ENCODE results near the gene VAMP2.

The VAMP2 gene

DNA sequence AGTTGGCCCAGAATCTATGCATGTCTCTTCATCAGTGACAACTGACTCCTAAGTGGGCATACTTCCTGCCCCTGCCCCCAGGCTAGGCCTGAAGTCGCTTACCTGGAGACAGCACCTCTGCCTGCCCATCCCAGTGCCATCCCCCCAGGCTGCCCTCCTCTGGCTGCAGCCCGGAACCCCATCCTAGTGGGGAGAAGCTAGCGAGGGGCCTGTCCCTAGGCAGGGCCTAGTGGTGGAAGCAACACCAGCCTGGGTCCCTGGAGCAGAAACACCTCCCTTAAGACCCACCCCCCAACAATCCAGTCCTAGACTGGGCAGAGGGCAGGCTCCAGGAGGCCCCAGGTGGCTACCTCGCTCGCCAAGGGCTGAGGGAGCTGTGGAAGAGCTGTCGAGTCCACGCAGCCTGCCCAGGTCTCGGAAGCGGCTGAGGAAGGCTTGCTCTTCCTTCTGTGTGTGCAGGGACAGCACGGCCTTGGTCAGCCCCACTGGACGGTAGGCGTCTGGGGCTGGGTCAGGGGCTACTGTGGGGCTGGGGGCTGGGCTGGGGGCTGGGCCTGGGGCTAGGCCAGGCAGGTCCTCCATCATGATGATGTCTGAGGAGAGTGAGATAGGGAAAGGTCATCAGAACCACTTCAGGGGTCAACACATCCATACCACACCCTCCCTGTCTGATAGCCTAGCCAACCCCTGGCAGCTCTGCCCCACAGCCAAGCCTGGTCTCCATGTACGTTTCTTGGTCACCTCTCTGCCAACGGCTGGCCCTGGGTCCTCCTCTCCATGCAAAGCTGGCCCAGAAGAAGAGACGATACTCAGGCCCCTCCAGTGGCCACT, 18.1 kb downstream of the VAMP2 start:
- FAIRE-seq (no peak), DNase-seq (ENCODE audit: insufficient read length, low spot score) (no peak)
- TF ChIP-seq, protein P1, sequence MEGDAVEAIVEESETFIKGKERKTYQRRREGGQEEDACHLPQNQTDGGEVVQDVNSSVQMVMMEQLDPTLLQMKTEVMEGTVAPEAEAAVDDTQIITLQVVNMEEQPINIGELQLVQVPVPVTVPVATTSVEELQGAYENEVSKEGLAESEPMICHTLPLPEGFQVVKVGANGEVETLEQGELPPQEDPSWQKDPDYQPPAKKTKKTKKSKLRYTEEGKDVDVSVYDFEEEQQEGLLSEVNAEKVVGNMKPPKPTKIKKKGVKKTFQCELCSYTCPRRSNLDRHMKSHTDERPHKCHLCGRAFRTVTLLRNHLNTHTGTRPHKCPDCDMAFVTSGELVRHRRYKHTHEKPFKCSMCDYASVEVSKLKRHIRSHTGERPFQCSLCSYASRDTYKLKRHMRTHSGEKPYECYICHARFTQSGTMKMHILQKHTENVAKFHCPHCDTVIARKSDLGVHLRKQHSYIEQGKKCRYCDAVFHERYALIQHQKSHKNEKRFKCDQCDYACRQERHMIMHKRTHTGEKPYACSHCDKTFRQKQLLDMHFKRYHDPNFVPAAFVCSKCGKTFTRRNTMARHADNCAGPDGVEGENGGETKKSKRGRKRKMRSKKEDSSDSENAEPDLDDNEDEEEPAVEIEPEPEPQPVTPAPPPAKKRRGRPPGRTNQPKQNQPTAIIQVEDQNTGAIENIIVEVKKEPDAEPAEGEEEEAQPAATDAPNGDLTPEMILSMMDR (IDR thresholded peaks at IDR 0.05; ENCODE audit: insufficient read depth, missing control alignments) = no peak

DNA sequence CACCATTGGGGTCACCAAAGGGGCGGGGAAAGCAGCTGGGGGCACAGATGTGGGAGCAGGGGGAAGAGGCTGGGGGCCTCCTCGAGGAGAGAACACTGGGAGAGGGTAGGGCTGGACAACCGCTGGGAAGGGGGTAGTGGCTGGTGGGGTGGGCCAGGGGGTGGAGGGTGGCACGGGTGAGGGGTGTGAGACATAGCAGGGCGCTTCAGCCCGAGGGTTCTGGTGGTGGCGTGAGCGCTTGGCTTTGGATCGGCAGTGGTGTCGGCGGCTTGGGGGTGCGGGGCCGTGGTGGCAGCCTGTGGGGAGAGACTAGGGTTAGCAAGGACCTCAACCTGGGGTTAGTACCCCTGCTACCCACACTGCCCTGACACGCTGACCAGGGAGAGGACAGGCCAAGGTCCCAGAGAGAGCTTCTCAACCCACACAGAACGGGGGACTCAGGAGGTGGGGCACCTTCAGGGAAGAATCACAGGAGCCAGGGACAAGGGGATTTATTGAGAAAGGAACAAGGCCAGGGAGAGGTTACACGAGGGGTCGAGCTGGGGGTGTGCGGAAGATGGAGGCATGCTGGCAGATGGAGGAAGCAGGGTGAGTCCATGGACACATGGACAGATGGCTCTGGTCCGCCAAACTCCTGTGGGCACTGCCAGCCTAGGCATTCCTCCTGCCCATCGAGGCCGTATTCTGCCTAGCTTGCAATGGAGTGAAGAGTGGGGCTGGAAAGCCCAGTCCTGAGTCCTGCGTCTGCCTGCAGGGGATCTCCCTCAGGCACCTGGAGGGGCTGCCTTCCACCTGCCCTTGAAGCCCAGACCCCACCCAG, 19.0 kb downstream of the VAMP2 start:
- no peak for FAIRE-seq
- TF ChIP-seq, protein P1 (IDR thresholded peaks at IDR 0.05; ENCODE audit: insufficient read depth, missing control alignments) = no peak
- no peak for DNase-seq (ENCODE audit: insufficient read length, low spot score)

DNA sequence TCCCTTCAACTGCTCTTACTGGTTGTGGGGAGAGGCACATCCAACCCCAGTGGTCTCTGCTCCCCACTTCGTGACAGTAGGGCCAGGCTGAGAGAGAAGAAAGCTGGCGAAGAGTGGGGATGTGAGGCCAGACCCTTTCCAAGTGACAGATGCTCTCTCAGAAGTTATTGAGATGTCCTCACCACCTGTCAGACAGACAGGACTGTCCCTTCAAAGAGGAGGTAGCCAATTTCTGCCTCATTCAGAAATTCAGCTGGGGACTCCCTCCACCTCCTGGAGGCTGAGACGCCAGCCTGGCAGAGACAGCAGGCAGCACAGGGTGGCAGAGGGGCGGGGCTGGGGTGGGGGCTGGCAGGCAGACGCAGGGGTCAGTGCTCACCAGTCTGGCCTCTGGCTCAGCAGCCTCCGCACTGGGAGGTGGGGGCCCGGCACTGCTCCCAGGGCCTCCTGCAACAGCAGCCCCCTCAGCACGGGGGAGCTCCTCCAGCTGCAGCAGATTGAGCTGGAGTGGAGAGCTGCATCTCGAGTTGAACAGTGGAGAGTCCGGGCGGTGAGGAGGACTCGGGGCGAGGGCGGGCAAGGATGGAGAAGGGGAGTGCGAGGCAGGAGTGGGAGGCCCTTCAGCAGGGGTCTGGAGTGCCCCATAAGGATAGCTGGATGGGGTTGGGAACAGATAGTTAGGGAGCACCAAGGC, 19.7 kb downstream of the VAMP2 start:
- FAIRE-seq = no peak

DNA sequence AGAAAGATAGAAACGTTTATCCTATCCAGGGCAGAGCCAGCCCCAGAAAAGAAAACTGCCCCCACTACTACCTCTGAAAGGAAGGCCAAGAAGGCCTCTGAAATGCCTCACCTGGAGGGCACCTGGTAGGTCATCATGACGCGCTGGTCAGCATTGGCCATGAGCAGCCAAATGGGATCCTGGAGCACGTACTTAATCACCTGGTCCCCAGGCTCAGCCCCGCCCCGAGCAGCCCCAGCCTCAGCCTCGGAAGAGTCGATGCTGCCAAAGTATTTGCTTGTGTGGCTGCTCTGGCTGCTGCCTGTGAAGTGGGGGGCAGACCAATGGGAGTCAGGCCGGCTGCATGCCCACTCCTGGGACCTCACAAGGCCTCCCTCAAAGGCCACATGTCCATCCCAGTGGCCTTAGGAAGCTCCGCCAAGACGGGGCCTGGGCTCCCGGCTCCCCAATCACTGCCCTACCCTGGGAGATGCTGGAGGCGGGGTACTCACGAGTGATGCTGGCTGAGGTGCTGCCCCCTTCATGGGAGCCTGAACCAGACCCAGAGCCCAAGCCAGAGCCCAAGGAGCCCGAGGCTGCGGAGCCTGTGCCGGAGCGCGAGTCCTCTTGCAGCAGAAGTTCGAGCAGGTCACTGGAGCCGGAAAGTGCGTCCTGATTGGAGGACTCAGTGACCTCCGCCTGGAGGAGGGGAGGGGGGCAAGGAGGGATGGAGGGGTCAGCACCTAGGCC, 20.4 kb downstream of the VAMP2 start:
- FAIRE-seq (no peak), DNase-seq (ENCODE audit: insufficient read length, low spot score) (no peak)
- TF ChIP-seq, protein P1 (IDR thresholded peaks at IDR 0.05; ENCODE audit: insufficient read depth, missing control alignments) = no peak

More for the DNA sequence above, 19.7 kb downstream of the VAMP2 start:
- TF ChIP-seq, protein P1 (IDR thresholded peaks at IDR 0.05; ENCODE audit: insufficient read depth, missing control alignments) = no peak
- no peak for DNase-seq (ENCODE audit: insufficient read length, low spot score)

DNA sequence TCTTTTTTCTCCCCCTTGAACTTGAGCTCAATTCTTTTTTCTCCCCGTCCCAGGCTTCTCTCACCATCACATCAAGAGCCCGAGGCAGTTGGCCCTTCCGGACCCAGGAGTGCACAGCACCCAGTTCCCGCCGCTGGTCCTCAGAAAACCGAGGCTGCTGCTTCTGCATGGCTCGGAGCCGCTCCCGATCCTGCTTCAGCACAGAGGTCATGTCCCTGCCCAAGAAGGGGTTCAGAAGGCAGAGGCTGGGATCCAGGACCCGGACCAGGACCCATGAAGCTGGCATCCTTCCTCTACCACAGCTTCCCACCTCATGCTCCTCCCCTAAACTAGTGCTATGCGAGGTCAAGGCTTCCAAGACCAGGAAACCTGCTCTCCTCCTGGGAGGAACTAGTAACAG, 21.0 kb downstream of the VAMP2 start:
- DNase-seq (ENCODE audit: insufficient read length, low spot score) (no peak), FAIRE-seq (no peak)
- TF ChIP-seq, protein P1 (IDR thresholded peaks at IDR 0.05; ENCODE audit: insufficient read depth, missing control alignments) = no peak

DNA sequence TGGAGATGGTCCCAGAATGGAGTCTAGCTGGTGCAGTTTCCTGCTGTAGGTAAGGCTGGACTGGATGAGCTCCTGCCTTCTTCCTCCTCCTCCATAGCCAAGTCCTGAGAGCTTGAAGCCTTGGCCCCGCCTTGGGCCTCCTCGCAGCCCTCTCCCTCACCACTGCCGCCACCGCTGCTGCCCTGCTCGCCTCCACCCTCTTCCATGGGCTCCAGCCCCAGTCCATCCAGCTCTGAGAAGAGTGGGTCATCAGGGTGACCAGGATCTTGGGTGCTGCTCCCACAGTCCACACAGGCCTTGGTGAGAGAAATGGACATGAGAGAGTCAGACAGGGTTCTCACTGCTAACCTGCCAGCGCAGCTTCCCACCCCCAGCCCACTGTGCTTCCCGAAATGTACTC, 21.7 kb downstream of the VAMP2 start:
- DNase-seq (ENCODE audit: insufficient read length, low spot score) = no peak
- FAIRE-seq = no peak
- TF ChIP-seq, protein P1 (IDR thresholded peaks at IDR 0.05; ENCODE audit: insufficient read depth, missing control alignments) = no peak

Data from D721Med (cell line).